ENCODE data around the gene LRFN5.
"Not testable (repeated sequence)": the region's sequence is repeated elsewhere in the genome, so short reads cannot be mapped to it uniquely, and the experiment has no call there.

The LRFN5 gene

DNA sequence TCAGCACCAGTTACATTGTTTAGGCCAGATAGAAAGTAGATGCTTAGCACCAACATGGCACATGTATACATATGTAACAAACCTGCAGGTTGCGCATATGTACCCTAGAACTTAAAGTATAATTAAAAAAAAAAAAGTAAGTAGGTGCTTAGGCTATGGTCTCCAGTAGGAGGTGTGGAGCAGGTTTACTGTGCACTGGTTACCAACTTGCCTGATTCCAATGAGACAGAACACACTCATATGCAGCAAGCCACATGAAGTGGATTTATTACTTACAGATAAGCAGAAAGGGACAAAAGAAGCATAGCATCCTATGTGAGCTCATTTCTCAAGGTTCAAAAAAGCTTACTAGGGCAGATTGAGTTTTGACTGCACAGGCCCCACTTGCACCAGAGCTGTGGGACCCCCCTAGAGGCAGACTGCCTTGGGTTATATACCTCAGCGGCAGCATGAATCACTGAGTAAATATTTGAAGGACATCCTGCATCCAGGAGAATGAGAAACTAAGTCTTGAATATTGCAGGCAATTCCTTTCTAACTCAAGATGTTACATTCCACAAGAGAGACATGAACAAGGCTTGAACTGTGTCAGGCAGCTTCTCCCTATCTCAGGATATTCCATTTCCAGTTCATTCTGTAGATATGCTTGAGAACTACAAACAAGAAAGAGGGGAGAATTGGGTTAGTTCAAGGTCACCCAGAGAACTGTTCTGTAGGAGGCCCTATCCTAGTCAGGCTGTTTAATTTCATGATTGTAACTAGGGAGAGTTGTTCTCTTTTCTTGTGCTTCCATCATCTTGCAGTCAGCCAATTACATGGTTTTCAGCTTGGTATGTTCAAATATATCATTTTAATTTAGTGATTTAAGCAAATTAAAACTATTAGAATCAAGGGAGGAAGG, 30.1 kb downstream of the LRFN5 start:
- FAIRE-seq (no peak), DNase-seq (ENCODE audit: insufficient read length, low spot score) (no peak)

DNA sequence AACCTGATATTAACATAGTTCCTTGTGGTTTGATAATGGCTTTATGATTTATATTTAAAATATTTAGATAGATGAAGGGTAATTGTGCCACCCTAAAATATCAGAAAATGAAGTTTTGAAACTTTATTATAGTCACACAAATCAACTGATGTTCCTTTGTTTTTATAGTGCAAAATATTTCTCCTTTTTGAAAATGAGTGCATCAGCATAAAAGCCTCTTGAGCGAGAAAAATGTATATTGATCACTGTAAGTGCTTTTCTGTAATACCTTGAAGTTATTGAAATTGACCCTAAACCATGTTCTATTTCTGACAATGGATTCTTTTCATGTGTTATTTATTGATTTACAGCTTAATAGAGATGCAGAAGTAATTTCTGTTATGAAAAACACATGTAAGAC, 35.0 kb downstream of the LRFN5 start:
- DNase-seq (ENCODE audit: insufficient read length, low spot score) = no peak
- FAIRE-seq = no peak

GRCh38 chr14:41642367-41642766, 35.7 kb downstream of the LRFN5 start:
- no peak for DNase-seq (ENCODE audit: insufficient read length, low spot score)
- no peak for FAIRE-seq

GRCh38 chr14:41642789-41643188, 36.1 kb downstream of the LRFN5 start:
- DNase-seq (ENCODE audit: insufficient read length, low spot score) (no peak), FAIRE-seq (no peak)

GRCh38 chr14:41644606-41645005, 37.9 kb downstream of the LRFN5 start:
- FAIRE-seq (no peak), DNase-seq (ENCODE audit: insufficient read length, low spot score) (no peak)

DNA sequence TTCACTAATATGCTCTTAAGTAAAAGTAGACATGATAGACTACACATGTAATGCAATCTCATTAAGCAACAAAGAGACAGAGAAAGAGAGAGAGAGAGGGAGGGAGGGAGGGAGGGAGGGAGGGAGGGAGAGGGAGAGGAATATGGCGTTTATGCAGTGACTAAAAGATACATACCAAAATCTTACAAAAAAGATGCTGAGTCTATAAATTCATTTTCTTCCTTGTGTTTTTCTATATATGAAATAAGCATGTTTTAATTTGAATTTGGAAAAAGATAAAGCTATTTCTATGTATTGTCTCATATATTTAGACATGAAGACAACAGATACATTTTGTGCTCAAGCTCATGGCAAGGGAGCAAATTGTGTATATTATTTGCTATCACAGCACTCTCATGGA, 44.1 kb downstream of the LRFN5 start:
- no peak for FAIRE-seq
- no peak for DNase-seq (ENCODE audit: insufficient read length, low spot score)

- no peak for FAIRE-seq
- DNase-seq (ENCODE audit: insufficient read length, low spot score) = no peak
Measured at GRCh38 chr14:41654196-41654595, 47.5 kb downstream of the LRFN5 start.

DNA sequence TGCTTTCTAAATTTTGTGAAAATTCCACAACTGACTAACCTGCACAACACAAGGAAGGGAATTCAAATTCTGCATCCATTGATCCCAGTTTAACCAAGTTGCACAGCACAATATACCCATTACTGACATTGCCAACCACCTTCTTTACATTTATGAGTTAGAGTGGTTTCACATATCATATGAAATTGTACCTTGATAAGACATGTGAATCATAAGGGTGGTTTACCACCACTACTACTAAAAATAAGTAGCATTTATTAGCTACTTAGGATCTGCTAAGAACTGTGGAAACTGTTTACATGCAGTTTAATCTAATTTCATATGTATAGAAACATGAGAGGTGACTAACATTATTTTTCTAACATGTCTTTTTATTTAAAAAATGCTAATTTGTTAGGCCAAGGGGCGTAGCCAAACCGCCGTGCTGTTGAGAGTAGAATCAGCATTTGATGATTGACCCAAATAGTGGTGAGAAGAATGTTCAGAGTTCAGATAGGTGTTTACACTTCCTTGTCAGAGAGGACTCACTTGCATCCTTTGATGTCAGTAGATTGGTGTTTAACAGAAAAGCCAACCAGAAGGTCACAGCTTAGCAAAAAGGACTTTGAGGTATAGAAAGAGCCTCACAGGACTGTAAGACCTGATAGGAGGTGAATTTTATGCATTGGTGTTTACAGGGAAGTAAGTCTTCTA, 56.2 kb downstream of the LRFN5 start:
- DNase-seq (ENCODE audit: insufficient read length, low spot score) (no peak), FAIRE-seq (no peak)

DNA sequence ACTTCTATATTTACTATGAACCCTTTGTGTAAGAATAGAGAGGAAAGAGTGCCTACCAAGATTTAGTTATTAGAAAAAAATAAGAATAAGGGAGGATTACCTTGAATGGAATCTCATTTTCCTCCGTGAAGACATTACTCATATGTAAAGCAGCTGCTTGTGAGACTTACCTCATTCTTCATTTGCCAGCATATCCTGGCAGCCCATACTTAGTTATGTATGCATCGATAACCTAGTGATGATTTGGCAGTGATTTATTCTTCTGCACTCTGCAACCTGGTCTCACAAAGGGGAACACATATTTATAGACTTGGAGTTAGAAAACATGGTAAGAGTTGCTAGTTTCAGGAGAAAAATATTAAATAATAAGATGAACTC, 56.8 kb downstream of the LRFN5 start:
- DNase-seq (ENCODE audit: insufficient read length, low spot score) = no peak
- no peak for FAIRE-seq

GRCh38 chr14:41666301-41666700, 59.6 kb downstream of the LRFN5 start:
- FAIRE-seq (no peak), DNase-seq (ENCODE audit: insufficient read length, low spot score) (no peak)

GRCh38 chr14:41668356-41668755, 61.7 kb downstream of the LRFN5 start:
- no peak for DNase-seq (ENCODE audit: insufficient read length, low spot score)
- FAIRE-seq = no peak

- not testable (repeated sequence) for FAIRE-seq; DNase-seq (ENCODE audit: insufficient read length, low spot score)
Measured at GRCh38 chr14:41673601-41674000, 66.9 kb downstream of the LRFN5 start.

GRCh38 chr14:41674511-41674971, 67.9 kb downstream of the LRFN5 start:
- DNase-seq (ENCODE audit: insufficient read length, low spot score); FAIRE-seq: not testable (repeated sequence)

- FAIRE-seq (no peak), DNase-seq (ENCODE audit: insufficient read length, low spot score) (no peak)
Measured at GRCh38 chr14:41699486-41699885, 92.8 kb downstream of the LRFN5 start.

GRCh38 chr14:41718477-41719166, 111.9 kb downstream of the LRFN5 start:
- no peak for DNase-seq (ENCODE audit: insufficient read length, low spot score)
- FAIRE-seq = no peak

- DNase-seq (ENCODE audit: insufficient read length, low spot score) (no peak), FAIRE-seq (no peak)
Measured at GRCh38 chr14:41739203-41739602, 132.5 kb downstream of the LRFN5 start.

DNA sequence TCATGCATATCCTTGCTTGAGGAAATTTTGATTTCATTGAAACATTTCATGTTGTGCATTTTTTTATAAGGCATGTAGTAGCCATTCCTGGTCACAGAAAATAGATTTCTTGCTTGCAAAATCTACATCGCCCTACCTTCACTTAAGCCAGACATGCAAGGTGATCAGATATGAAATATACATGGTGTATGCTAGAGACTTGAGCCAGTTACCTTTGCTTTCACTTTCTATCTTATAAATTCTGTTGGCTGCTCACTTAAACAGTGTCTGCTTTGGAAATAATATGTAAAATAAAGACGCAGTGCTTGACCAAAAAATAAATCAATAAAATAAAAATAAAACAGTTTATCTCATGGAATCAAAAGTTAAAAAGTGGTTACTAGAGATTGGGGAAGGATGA, 136.5 kb downstream of the LRFN5 start:
- FAIRE-seq = no peak

GRCh38 chr14:41749429-41749828, 142.8 kb downstream of the LRFN5 start:
- FAIRE-seq = no peak
- DNase-seq (ENCODE audit: insufficient read length, low spot score) = peak; percentile 3

More for the DNA sequence above, 136.5 kb downstream of the LRFN5 start:
- no peak for DNase-seq (ENCODE audit: insufficient read length, low spot score)

DNA sequence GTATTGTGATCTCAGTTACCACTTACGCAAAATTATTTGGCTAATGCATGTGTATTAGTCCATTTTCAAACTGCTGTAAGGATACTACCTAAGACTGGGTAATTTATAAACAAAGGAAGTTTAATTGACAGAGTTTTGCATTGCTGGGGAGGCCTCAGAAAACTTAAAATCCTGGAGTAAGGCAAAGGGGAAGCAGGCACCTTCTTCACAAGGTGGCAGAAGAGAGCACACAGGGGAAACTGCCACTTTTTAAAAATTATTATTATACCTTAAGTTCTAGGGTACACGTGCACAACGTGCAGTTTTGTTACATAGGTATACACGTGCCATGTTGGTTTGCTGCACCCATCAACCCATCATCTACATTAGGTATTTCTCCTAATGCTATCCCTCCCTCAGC, 143.9 kb downstream of the LRFN5 start:
- not testable (repeated sequence) for DNase-seq (ENCODE audit: insufficient read length, low spot score)

DNA sequence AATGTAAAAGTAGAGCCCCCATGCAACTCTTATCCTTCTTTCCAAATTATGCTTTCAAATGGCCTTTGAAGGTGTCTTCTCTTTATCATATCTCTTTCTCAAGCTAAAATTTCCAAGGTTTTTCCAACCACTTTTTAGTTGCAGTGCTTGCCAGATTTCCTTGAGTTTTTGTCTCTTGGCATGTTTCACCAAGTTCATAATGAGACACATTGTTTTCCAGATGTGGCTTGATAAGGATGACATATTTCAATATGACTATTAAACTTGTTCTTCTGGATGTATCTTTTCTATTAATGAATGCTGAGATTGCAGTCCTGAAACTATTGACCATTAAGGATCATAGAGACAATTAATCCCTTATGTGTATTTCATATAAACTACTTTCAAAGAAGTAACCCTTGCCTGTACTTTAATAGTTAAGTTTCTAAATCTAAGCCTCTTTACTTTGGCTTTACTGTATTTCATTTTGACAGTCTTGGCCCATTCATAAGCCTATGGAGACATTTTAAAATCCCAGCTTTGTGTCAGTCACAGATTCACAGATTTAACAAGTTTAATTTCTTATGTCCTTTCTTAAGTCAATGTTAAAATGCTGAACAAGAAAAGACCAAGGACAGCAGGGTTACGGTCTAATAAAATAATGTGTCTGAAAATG, 151.5 kb downstream of the LRFN5 start:
- FAIRE-seq (no peak), DNase-seq (ENCODE audit: insufficient read length, low spot score) (no peak)

More for the DNA sequence above, 143.9 kb downstream of the LRFN5 start:
- not testable (repeated sequence) for FAIRE-seq

GRCh38 chr14:41761204-41761603, 154.5 kb downstream of the LRFN5 start:
- FAIRE-seq (no peak), DNase-seq (ENCODE audit: insufficient read length, low spot score) (no peak)

Measured in HTR-8/SVneo (cell line).